HepG2 (cell line): ENCODE data around the gene DAD1.

ENCODE experiments used
- BRD4 ChIP-seq: sonication (generic); formaldehyde crosslinking; IDR thresholded peaks from 2 replicates; pipeline ENCODE4 v1.4.0; 2020; ENCODE audit warnings: missing genetic modification reagents
- CCAR2 ChIP-seq: fragments of 200-400 bp; formaldehyde crosslinking; optimal IDR thresholded peaks from 2 replicates; pipeline ENCODE3; 2018; ENCODE audit warnings: low read depth, mild to moderate bottlenecking, low read length, moderate library complexity
- MAZ ChIP-seq, 2 experiments: sonication (generic) in 1 of 2; formaldehyde crosslinking in 1 of 2; IDR thresholded peaks; 2 replicates each; pipeline versions ENCODE4 v1.5.0 to v1.6.1; 2012 to 2020; ENCODE audit warnings: low read depth in 2 of 2, mild to moderate bottlenecking in 2 of 2, borderline replicate concordance in 1 of 2, improper control_type of control experiment in 1 of 2, low read length in 1 of 2, missing genetic modification reagents in 1 of 2, moderate library complexity in 1 of 2
- PHF21A ChIP-seq: sonication (generic); formaldehyde crosslinking; IDR thresholded peaks from 2 replicates; pipeline ENCODE4 v1.5.0; 2020; ENCODE audit warnings: mild to moderate bottlenecking, missing genetic modification reagents
- POLR2A ChIP-seq, 2 experiments: IDR thresholded peaks; 2 replicates each; pipeline ENCODE4 v1.6.1; 2011; ENCODE audit warnings: low read depth in 2 of 2, low read length in 2 of 2, mild to moderate bottlenecking in 1 of 2, moderate library complexity in 1 of 2; ENCODE audit not compliant: insufficient read depth in 1 of 2
- POLR2AphosphoS5 ChIP-seq: IDR thresholded peaks from 2 replicates; pipeline ENCODE4 v1.6.1; 2012; ENCODE audit warnings: low read depth, low read length
- TARDBP ChIP-seq: sonication (generic); formaldehyde crosslinking; IDR thresholded peaks from 2 replicates; pipeline ENCODE4 v1.8.0; 2022; ENCODE audit warnings: mild to moderate bottlenecking, missing genetic modification reagents
- ZNF768 ChIP-seq: sonication (generic); formaldehyde crosslinking; IDR thresholded peaks from 2 replicates; pipeline ENCODE4 v1.4.0; 2020; ENCODE audit warnings: missing genetic modification reagents
- TF ChIP-seq, protein P1 (sequence below): sonication (generic); formaldehyde crosslinking; IDR thresholded peaks from 2 replicates; pipeline ENCODE4 v1.5.0; 2020; ENCODE audit warnings: mild to moderate bottlenecking, missing genetic modification reagents, moderate library complexity
- TF ChIP-seq, protein P2 (sequence below), 2 experiments: IDR thresholded peaks; 2 replicates each; pipeline ENCODE4 v1.6.1; 2011 to 2012; ENCODE audit warnings: low read length in 2 of 2, borderline replicate concordance in 1 of 2, low read depth in 1 of 2, mild to moderate bottlenecking in 1 of 2, moderate library complexity in 1 of 2

DNA sequence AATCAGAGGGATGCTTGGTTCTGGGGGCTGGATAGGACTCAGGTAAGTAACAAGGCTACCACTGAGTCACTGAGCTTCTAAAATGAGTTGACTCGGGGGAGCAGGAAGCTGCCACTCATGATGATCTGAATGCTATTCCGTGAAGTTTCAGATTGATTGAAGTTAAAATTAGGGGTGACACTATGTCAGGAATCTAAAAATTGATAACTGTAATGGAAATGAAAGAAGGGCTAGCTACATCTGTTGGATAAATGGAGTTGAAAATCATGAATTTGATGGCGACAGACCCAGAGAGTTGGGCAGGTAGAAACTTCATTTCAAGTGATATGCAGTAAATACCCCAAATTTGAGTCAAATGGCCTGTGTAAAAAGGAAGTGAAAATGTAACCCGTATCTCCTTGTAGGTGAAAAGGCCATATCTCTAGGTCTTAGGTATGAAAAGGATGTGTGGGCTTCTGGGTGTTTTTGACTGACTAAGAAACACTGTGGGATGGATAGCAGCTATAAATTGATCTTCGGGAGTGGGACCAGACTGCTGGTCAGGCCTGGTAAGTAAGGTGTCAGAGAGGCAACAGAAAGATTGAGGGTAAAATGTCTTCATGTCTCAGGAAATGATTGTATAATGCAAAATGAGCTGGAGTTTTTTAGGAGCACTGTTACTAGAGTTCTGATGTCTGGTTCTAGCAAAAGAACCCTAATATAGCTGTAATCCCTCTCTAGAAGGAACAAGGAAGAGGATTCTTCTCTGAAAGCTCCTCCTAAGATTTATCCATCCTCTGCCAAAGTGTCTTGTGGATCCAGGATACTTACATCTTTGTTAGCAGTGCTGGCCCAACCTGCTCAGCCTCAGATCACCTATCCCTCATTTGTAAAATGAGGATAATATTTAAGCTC is 57.3 kb downstream of the DAD1 start:
- TF ChIP-seq CCAR2 (no peak), MAZ (IDR thresholded peaks at IDR 0.05; ENCODE audit: borderline replicate concordance, low read depth, low read length) (no peak), MAZ (CRISPR knock-in tag; IDR thresholded peaks at IDR 0.05; ENCODE audit: low read depth) (no peak), ZNF768 (CRISPR knock-in tag) (no peak), BRD4 (CRISPR knock-in tag) (no peak), POLR2AphosphoS5 (no peak), PHF21A (CRISPR knock-in tag) (no peak), POLR2A (IDR thresholded peaks at IDR 0.05; ENCODE audit: insufficient read depth in 1 of 2, low read depth in 2 of 2, low read length in 2 of 2) (no peak), TARDBP (no peak)
- TF ChIP-seq, protein P1, sequence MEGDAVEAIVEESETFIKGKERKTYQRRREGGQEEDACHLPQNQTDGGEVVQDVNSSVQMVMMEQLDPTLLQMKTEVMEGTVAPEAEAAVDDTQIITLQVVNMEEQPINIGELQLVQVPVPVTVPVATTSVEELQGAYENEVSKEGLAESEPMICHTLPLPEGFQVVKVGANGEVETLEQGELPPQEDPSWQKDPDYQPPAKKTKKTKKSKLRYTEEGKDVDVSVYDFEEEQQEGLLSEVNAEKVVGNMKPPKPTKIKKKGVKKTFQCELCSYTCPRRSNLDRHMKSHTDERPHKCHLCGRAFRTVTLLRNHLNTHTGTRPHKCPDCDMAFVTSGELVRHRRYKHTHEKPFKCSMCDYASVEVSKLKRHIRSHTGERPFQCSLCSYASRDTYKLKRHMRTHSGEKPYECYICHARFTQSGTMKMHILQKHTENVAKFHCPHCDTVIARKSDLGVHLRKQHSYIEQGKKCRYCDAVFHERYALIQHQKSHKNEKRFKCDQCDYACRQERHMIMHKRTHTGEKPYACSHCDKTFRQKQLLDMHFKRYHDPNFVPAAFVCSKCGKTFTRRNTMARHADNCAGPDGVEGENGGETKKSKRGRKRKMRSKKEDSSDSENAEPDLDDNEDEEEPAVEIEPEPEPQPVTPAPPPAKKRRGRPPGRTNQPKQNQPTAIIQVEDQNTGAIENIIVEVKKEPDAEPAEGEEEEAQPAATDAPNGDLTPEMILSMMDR (CRISPR knock-in tag) = no peak
- TF ChIP-seq, protein P2, sequence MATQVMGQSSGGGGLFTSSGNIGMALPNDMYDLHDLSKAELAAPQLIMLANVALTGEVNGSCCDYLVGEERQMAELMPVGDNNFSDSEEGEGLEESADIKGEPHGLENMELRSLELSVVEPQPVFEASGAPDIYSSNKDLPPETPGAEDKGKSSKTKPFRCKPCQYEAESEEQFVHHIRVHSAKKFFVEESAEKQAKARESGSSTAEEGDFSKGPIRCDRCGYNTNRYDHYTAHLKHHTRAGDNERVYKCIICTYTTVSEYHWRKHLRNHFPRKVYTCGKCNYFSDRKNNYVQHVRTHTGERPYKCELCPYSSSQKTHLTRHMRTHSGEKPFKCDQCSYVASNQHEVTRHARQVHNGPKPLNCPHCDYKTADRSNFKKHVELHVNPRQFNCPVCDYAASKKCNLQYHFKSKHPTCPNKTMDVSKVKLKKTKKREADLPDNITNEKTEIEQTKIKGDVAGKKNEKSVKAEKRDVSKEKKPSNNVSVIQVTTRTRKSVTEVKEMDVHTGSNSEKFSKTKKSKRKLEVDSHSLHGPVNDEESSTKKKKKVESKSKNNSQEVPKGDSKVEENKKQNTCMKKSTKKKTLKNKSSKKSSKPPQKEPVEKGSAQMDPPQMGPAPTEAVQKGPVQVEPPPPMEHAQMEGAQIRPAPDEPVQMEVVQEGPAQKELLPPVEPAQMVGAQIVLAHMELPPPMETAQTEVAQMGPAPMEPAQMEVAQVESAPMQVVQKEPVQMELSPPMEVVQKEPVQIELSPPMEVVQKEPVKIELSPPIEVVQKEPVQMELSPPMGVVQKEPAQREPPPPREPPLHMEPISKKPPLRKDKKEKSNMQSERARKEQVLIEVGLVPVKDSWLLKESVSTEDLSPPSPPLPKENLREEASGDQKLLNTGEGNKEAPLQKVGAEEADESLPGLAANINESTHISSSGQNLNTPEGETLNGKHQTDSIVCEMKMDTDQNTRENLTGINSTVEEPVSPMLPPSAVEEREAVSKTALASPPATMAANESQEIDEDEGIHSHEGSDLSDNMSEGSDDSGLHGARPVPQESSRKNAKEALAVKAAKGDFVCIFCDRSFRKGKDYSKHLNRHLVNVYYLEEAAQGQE (IDR thresholded peaks at IDR 0.05; ENCODE audit: borderline replicate concordance in 1 of 2, low read depth in 1 of 2, low read length in 2 of 2) = no peak
